Aorta (tissue), 5 donors: ENCODE measurements around the gene DENND4C. TPM values are rescaled to one million over a fixed set of nuclear protein-coding genes. Genes with fewer than 3 reads are reported as not detected.
"Not testable (repeated sequence)": the region's sequence is repeated elsewhere in the genome, so short reads cannot be mapped to it uniquely, and the experiment has no call there.

Experiments
- ATAC-seq: fragments of 200-7000 bp; cut with Tn5 transposase; one replicate; pipeline ENCODE4 v1.9.1; 2022; ENCODE audit warnings: moderate library complexity; ENCODE audit not compliant: low FRiP score
- DNase-seq, 2 donors: peaks; one replicate each; pipeline ENCODE4 v3.0.0-alpha.2; 2020
- H3K27ac ChIP-seq, 2 donors: one replicate each; pipeline ENCODE4 v1.5.1; 2013; ENCODE audit warnings: low read length in 2 of 2, mild to moderate bottlenecking in 2 of 2, moderate library complexity in 2 of 2, control low read depth in 1 of 2, inconsistent platforms in 1 of 2, low read depth in 1 of 2
- H3K27me3 ChIP-seq, 2 donors: one replicate each; pipeline ENCODE4 v1.6.1; 2013; ENCODE audit warnings: control low read depth in 1 of 2, low read length in 1 of 2, mild to moderate bottlenecking in 1 of 2, moderate library complexity in 1 of 2; ENCODE audit not compliant: insufficient read depth in 2 of 2, control insufficient read depth in 1 of 2
- H3K36me3 ChIP-seq, 2 donors: one replicate each; pipeline ENCODE4 v1.6.1; 2013; ENCODE audit warnings: control low read depth in 1 of 2, low read length in 1 of 2, mild to moderate bottlenecking in 1 of 2; ENCODE audit not compliant: insufficient read depth in 2 of 2, control insufficient read depth in 1 of 2
- H3K4me1 ChIP-seq, 2 donors: one replicate each; pipeline ENCODE4 v1.6.1; 2013; ENCODE audit warnings: low read length in 2 of 2, control low read depth in 1 of 2, mild to moderate bottlenecking in 1 of 2, moderate library complexity in 1 of 2; ENCODE audit not compliant: insufficient read depth in 2 of 2, control insufficient read depth in 1 of 2
- H3K4me3 ChIP-seq, 2 donors: one replicate each; pipeline ENCODE4 v1.5.1; 2013; ENCODE audit warnings: low read length in 2 of 2, control low read depth in 1 of 2, mild to moderate bottlenecking in 1 of 2
- H3K9me3 ChIP-seq: one replicate; pipeline ENCODE4 v1.6.1; 2013; ENCODE audit warnings: mild to moderate bottlenecking, low read length; ENCODE audit not compliant: control insufficient read depth
- WGBS, 2 donors: extraction: QIAGEN DNeasy Blood & Tissue Kit; methylation state at CpG; one replicate each; pipeline ENCODE4 v1.1.7; 2013; 5-methylcytosine and 5-hydroxymethylcytosine counted together
- intact Hi-C, 2 donors: fragments of 100-400 bp; cut with DNase I; formaldehyde crosslinking; loops; one replicate each; pipeline versions ENCODE4 v1.14.2 to v1.15.0; 2022
- polyA plus RNA-seq, 2 donors: library from polyadenylated mRNA; stranded (reverse); fragments of 200-250 nt; gene quantifications; one replicate each; pipeline ENCODE4 v1.2.3, GENCODE V29; 2013
- total RNA-seq, 2 donors: library from RNA; stranded (reverse); fragmentation: NEBNext Ultra II Directional; extraction: Animal tissue kit (Norgen Biotek cat#: 25700); gene quantifications; one replicate each; pipeline ENCODE4 v1.2.1, GENCODE V29; 2021
- donor health status: healthy with polysubstance abuse.
- donor health status: Bipolar disorder and iron deficiency.
- donor health status: DM: no; HTN: no; CAD: no.
- donor health status: DM: no; HTN: no; CAD: no.
- donor health status: DM: yes; HTN: yes; CAD: no.

DENND4C gene
- total and polyA plus RNA-seq, 4 donors, result 19.9 to 68.0 (median 35.3) TPM

- peak overlapping the region; percentile 20 to 34 for H3K27ac ChIP-seq
- ATAC-seq (no peak), DNase-seq (no peak)
- H3K4me1 ChIP-seq, result no peaks in the 10 kb centered on the region
- peaks cover 0 to 8% of the 10 kb centered on the region in 2 donors for H3K36me3 ChIP-seq
- intact Hi-C loops, result loop anchor here (5.0 kb wide), 1 partner anchor 78 kb away; no protein-coding TSS in a partner anchor
- 3 to 5% methylated on average over 12 of the region's 12 CpGs for WGBS, 2 donors
- peak overlapping the region; percentile 54 to 57 for H3K4me3 ChIP-seq
- H3K9me3 ChIP-seq, result no peaks in the 10 kb centered on the region
- H3K27me3 ChIP-seq, result no peaks in the 10 kb centered on the region
Observed at GRCh38 chr9:19379283-19379682, 148.8 kb downstream of the DENND4C start.

DNA sequence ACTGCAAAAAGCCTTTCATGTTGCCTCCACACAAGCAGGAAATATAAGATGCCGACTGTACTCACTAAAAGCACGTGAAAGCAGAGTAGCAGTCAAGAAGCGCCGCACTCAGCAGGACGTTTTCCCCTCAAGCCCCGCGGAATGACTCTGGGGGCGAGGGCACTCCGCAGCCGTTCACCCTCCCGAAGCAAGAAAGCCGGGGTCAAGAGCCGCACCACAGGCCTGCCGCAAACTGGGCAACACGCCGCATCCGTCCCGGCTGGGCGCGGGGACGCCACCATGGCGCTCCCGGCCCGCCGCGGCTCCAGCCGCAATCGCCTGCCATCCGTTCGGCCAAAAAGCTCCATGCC, 149.2 kb downstream of the DENND4C start:
- no peaks in the 10 kb centered on the region for H3K27me3 ChIP-seq
- DNase-seq (peak in 1 of 2 donors; percentile 63), ATAC-seq (peak; percentile 74)
- whole genome bisulfite sequencing, 2 donors, result 0% methylated on average over 30 of the region's 30 CpGs
- intact Hi-C loops, result loop anchor here (1.0 to 10.0 kb wide), 4 partner anchors 29 to 145 kb away; partner anchors contain the start of gene DENND4C (in 1 of the 2)
- no peaks in the 10 kb centered on the region for H3K9me3 ChIP-seq
- H3K4me1 ChIP-seq, result no peaks in the 10 kb centered on the region
- H3K27ac ChIP-seq, result peak overlapping the region; percentile 49 to 73
- peaks cover 0 to 4% of the 10 kb centered on the region in 2 donors for H3K36me3 ChIP-seq
- peak overlapping the region; percentile 5 to 54 for H3K4me3 ChIP-seq

DNA sequence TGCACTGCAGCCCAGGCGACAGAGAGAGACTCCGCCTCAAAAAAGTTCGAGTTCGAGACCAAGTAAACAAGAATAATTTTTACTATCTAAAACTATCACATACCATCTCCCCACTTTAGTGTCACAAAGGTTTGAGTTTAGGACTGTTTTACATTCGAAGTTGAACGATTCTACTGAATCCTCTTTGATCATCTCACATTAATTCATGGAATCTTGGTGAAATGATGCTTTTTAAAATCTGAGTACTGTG, 150.3 kb downstream of the DENND4C start:
- DNase-seq (no peak), ATAC-seq (no peak)
- Histone ChIP-seq H3K4me3 (peak overlapping the region; percentile 9 to 27), H3K27me3 (no peaks in the 10 kb centered on the region), H3K36me3 (no peaks in the 10 kb centered on the region), H3K4me1 (no peaks in the 10 kb centered on the region), H3K9me3 (no peaks in the 10 kb centered on the region), H3K27ac (peak overlapping the region in 1 of 2 donors; percentile 64)
- WGBS, 2 donors, result 39 to 46% methylated on average over 6 of the region's 6 CpGs
- intact Hi-C loops, result loop anchor here in 1 of 2 donors (1.0 to 10.0 kb wide), 3 partner anchors 28 to 146 kb away; partner anchors contain the start of gene DENND4C

GRCh38 chr9:19381656-19382055, 151.2 kb downstream of the DENND4C start:
- DNase-seq (no peak), ATAC-seq (no peak)
- Histone ChIP-seq H3K27ac (no peak overlapping the region), H3K4me1 (no peaks in the 10 kb centered on the region), H3K9me3 (no peaks in the 10 kb centered on the region), H3K27me3 (no peaks in the 10 kb centered on the region), H3K36me3 (no peaks in the 10 kb centered on the region), H3K4me3 (no peak overlapping the region)
- WGBS, 2 donors, result 71 to 76% methylated on average over 2 of the region's 2 CpGs
- intact Hi-C loops, result loop anchor here in 1 of 2 donors (10.0 kb wide), 2 partner anchors 53 to 147 kb away; partner anchors contain the start of gene DENND4C

- not testable (repeated sequence) for H3K36me3 ChIP-seq
Observed at GRCh38 chr9:19385212-19385611, 154.7 kb downstream of the DENND4C start.

DNA sequence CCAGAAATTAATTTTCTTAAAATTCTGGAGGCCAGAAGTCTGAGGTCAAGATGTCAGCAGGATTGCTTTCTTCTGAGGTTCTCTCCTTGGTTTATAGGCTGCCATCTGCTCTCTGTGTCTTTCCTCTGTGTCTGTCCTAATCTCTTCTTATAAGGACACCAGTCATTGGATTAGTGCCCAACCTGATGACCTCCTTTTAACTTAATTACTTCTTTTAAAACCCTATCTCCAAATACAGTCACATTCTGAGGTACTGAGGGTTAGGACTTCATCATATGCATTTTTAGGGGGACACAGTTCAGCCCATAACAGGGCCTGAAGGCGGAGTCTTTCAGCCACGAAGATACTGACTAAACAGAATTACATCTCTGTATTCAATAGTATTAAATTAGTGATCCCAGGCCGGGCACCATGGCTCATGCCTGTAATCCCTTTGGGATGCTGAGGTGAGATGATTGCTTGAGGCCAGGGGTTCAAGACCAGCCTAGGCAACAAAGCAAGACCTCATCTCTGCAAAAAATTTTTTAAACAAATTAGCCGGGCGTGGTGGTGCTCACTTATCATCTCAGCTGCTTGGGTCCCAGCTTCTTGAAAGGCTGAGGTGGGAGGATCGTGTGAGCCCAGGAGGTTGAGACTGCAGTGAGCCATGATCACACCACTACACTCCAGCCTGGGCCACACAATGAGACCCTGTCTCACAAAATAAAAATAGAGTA, 155.5 kb downstream of the DENND4C start:
- Histone ChIP-seq H3K27me3 (no peaks in the 10 kb centered on the region), H3K27ac (no peak overlapping the region), H3K9me3 (no peaks in the 10 kb centered on the region), H3K36me3 (no peaks in the 10 kb centered on the region), H3K4me1 (no peaks in the 10 kb centered on the region), H3K4me3 (no peak overlapping the region)
- ATAC-seq, result no peak
- WGBS, 2 donors, result 86 to 94% methylated on average over 6 of the region's 6 CpGs
- no peak for DNase-seq
- intact Hi-C loops, result loop anchor here in 1 of 2 donors (10.0 kb wide), 2 partner anchors 49 to 151 kb away; partner anchors contain the start of gene DENND4C

More at GRCh38 chr9:19385212-19385611, 154.7 kb downstream of the DENND4C start:
- ATAC-seq, H3K27me3 ChIP-seq, H3K27ac ChIP-seq, DNase-seq, H3K4me3 ChIP-seq, H3K4me1 ChIP-seq, H3K9me3 ChIP-seq: not testable (repeated sequence)
- intact Hi-C loops, result loop anchor here in 1 of 2 donors (10.0 kb wide), 2 partner anchors 50 to 150 kb away; partner anchors contain the start of gene DENND4C
- 97% methylated on average over 14 of the region's 14 CpGs for WGBS, 2 donors

- H3K4me3 ChIP-seq, result no peak overlapping the region
- intact Hi-C loops, result loop anchor here in 1 of 2 donors (10.0 kb wide), 2 partner anchors 48 to 152 kb away; partner anchors contain the start of gene DENND4C
- no peak overlapping the region for H3K27ac ChIP-seq
- ATAC-seq (no peak), DNase-seq (no peak)
- no peaks in the 10 kb centered on the region for H3K4me1 ChIP-seq
- H3K27me3 ChIP-seq, result no peaks in the 10 kb centered on the region
- 15 to 24% methylated on average over 2 of the region's 2 CpGs for WGBS, 2 donors
- no peaks in the 10 kb centered on the region for H3K9me3 ChIP-seq
- H3K36me3 ChIP-seq, result no peaks in the 10 kb centered on the region
Observed at GRCh38 chr9:19386502-19387044, 156.1 kb downstream of the DENND4C start.

DNA sequence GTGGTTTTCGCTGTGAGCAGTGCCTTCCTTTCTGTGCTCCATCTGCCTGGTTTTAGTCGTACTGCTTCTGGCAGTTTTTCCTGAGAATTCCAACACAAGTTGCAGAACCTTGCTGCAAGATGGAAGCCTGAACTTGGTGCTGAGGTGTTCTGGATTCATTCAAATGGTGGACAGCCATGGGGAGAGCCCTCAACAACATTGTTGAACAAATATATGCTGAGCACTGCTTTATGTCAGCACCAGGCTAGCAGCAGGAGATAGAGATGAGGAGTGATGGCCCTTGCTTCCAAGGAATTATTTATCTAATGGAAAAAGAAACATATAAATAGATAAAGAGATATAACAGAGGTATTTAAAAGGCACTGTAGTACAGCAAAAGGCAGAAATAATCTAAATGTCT, 156.8 kb downstream of the DENND4C start:
- ATAC-seq (no peak), DNase-seq (no peak)
- no peaks in the 10 kb centered on the region for H3K4me1 ChIP-seq
- H3K4me3 ChIP-seq, result no peak overlapping the region
- intact Hi-C loops, result loop anchor here in 1 of 2 donors (10.0 kb wide), 2 partner anchors 47 to 153 kb away; partner anchors contain the start of gene DENND4C
- H3K36me3 ChIP-seq, result no peaks in the 10 kb centered on the region
- H3K27ac ChIP-seq, result no peak overlapping the region
- WGBS, 2 donors, result 42 to 60% methylated on average over 2 of the region's 2 CpGs
- no peaks in the 10 kb centered on the region for H3K9me3 ChIP-seq
- no peaks in the 10 kb centered on the region for H3K27me3 ChIP-seq
